HG02981 (cell line): ENCODE data around the gene LRSAM1.

ENCODE experiments used
- ATAC-seq: cut with Tn5 transposase; IDR thresholded peaks from one replicate; pipeline ENCODE4 v1.9.1; 2021; ENCODE audit warnings: mild to moderate bottlenecking, moderate library complexity; ENCODE audit not compliant: unreplicated experiment

Gene LRSAM1

DNA sequence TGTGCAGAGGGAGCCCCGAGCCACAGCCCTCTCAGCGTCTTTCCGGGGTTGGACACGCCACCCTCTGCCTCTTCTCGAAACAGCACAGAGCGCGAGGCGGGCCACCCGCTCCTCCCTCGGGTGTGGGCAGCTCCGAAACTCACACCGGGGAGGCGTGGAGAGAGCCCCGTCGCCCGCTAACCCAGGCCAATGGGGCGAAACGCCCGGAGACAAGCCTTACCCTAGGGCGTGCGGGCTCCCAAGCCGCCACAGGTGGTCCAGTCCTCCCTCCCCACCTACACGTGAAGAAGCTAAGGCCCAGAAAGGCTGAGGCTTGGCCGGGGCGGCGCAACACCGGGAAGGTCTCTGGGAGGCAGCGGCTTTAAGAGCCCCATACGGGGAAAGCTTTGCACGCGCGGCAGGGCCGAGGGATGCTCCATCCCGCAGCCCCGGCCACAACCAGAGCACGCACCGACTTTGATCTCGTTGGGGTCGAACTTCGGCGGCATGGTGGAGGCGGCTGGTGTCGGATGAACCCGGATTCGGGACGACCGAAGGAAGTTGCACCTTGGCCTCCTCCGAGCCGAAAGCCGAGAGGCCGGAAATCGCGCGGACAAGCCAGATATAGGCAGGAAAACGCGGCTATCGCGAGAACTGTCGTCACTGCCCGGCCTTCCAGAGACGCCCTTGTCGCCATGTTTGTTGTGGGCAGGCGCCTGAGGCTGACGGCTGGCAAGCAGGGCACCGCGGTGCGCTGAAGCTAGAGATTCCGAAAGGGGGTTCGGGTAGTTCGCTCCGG lies at the start of gene LRSAM1, which contains the start of gene RPL12:
Gene LRSAM1 (plus strand): TSS at position 681 of the 778 bp plus-strand sequence. CDS start 3,018 bp downstream, outside the sequence.
Gene RPL12 (minus strand): TSS at position 577 of the 778 bp plus-strand sequence. CDS start 89 bp downstream, at position 488.
- ATAC-seq: peak; percentile 55

DNA sequence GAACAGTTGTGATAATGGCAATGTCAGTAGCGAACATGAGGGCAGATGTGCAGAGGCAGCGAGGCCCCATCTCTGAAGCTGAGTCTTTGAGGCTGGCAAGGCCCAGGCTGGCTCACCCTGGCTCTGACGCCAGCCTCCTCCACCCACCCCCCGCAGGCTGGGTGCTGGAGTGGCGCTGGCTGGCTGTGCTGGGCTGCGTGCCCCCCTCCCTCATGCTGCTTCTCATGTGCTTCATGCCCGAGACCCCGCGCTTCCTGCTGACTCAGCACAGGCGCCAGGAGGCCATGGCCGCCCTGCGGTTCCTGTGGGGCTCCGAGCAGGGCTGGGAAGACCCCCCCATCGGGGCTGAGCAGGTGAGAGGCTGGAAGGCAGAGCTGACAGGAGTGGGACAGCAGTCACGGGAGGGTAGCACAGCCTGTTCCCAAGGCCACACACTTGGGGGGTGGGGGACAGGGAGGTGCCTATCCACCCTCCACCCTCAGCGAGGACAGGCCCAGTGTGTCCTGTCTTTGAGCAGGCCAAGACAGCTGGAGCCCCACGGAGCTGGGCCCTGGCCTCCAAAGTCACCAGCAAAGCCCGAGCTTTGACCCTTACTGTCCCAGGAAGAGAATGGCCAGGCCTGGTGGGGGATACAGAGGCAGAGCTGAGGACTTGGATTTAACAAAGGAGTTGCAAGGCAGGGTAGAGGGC lies 48.8 kb upstream of the LRSAM1 start:
- no peak for ATAC-seq

DNA sequence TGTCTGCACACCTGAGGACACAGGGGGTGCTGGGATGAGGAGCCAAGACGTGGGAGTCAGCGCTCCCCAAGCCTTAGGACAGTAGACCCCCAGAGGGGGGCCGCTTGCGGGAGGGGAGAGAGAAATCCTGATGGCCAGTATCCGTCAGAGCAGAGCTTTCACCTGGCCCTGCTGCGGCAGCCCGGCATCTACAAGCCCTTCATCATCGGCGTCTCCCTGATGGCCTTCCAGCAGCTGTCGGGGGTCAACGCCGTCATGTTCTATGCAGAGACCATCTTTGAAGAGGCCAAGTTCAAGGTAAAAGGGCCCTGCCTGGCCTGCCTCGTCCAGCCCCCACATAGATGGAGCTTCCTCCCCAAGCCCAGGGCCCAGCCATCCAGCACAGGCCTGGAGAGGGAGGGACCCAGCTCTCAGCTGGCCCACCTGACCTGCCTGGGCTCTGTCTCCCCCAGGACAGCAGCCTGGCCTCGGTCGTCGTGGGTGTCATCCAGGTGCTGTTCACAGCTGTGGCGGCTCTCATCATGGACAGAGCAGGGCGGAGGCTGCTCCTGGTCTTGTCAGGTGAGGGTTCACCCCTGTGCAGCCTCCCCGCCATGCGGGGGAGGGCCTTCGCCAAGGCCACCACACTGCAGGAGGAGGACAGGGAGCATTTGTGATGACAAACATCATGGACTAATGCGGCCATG lies 47.7 kb upstream of the LRSAM1 start:
- ATAC-seq: no peak

DNA sequence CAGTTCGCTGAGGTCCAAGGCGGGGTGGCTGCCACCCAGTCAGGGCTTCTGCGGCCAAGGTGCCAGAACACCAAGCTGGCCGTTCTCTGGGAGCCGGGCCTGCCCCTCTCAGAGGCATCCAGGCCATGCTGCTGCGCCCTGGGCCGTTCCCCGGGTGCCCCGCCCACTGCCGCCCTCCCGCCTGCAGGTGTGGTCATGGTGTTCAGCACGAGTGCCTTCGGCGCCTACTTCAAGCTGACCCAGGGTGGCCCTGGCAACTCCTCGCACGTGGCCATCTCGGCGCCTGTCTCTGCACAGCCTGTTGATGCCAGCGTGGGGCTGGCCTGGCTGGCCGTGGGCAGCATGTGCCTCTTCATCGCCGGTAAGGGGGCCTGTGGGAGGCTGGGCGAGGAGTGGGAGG lies 46.7 kb upstream of the LRSAM1 start:
- no peak for ATAC-seq

DNA sequence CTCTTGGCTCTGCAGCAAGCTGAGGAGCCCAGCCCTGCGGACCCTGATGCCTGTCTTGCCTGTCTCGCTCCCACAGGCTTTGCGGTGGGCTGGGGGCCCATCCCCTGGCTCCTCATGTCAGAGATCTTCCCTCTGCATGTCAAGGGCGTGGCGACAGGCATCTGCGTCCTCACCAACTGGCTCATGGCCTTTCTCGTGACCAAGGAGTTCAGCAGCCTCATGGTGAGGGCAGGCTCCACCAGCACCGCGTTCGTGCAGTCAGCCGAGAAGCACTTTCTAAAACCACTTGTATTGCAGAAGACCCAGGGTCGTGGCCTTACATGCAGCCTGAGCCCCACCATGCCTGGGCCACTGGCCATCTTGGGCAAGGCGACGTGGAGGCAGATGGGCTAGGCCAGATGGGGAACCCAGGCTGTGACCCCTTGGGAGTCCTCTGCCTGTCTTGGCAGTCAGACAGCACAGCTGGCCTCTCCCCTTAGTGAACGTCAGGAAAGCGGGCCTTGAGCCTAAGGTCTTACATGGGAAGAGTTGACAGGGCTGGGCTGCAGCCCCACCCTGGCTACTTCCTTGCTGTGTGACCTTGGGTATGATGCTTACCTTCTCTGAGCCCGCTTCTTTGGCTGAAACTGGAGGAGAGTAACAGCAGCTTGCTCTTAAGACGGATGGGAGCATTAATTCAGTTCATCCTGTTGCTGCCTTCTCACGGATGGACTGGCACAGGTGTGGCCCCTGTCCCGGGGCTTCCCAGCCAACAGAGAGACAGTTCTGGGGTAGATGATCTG lies 45.8 kb upstream of the LRSAM1 start:
- ATAC-seq: no peak

DNA sequence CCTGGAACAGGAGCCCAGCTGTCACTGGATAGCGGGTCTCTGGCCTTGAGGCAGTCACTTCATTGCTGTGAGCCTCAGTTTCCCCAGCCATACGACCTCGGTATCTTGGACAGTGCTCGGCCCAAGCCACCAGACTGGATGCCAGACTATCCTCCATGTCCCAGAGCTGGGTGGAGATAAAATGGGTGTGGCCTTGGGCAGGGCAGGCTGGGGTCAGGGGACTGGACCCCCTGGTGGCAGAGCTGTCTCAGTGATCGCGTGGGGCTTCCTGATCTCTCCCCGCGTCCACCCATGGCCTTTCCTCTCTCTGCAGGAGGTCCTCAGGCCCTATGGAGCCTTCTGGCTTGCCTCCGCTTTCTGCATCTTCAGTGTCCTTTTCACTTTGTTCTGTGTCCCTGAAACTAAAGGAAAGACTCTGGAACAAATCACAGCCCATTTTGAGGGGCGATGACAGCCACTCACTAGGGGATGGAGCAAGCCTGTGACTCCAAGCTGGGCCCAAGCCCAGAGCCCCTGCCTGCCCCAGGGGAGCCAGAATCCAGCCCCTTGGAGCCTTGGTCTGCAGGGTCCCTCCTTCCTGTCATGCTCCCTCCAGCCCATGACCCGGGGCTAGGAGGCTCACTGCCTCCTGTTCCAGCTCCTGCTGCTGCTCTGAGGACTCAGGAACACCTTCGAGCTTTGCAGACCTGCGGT lies 44.4 kb upstream of the LRSAM1 start:
- ATAC-seq: no peak

DNA sequence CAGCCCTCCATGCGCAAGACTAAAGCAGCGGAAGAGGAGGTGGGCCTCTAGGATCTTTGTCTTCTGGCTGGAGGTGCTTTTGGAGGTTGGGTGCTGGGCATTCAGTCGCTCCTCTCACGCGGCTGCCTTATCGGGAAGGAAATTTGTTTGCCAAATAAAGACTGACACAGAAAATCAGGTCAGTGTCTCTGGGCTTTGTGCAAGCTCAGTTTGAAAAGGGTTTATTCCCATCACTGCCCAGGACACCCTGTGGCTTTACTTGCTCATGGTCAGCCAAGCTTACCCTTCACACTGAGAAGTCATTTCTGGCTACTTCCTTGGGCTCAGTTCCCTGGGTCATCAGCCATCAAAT lies 43.8 kb upstream of the LRSAM1 start:
- no peak for ATAC-seq

DNA sequence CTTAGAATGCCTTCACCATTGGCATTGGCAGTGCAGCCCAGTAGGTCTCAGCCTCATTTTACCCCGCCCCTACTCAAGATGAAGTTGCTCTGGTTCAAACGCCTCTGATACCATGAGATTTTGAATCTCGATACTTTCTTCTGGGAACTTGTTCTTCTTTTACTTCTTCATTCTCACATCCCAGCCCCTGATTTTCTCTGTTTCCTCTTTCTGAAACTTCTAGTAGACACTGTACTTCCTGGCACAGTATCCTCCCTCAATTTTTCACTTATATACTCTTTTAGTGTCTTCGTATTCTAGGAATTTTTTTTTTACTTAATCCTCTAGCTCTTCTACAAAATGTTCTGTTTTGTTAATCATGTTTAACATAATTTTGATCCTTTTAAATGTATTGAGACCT lies 40.2 kb upstream of the LRSAM1 start:
- no peak for ATAC-seq

DNA sequence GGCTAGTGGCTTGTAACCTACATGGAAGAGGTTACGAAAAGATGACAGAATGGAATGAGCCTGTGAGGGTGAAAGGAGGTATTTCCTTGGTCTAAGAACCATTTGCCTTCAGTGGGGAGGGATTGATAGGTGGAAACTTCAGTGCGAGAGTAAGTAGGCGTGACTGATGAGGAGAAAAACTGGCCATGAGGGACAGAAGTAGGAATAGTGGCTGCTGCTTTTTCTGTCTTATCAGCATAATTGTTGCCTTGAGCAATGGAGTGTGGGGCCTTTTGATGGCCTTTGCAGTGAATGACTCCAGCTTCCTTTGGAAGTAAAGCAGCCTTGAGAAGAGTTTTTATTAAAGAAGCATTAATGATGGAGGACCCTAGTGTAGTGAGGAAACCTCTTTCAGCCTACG lies 36.2 kb upstream of the LRSAM1 start:
- ATAC-seq: no peak

DNA sequence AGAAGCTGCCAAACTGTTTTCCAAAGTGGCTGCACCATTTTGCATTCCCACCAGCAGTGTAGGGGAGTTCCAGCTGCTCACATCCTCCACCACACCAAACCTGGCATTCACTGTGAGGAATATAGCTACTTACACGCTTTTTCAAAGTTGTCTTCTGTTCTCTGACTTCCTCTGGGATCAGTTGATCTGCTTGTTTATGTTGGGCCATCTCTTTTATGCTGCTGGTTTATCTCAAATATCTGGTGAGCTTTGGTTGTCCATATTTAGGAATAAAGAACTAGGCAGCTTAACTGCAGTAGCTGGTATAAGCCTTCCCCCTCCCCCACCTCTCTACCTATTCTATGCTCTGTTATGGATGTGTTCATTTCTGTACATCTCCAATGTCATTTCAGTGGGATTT lies 35.7 kb upstream of the LRSAM1 start:
- no peak for ATAC-seq

DNA sequence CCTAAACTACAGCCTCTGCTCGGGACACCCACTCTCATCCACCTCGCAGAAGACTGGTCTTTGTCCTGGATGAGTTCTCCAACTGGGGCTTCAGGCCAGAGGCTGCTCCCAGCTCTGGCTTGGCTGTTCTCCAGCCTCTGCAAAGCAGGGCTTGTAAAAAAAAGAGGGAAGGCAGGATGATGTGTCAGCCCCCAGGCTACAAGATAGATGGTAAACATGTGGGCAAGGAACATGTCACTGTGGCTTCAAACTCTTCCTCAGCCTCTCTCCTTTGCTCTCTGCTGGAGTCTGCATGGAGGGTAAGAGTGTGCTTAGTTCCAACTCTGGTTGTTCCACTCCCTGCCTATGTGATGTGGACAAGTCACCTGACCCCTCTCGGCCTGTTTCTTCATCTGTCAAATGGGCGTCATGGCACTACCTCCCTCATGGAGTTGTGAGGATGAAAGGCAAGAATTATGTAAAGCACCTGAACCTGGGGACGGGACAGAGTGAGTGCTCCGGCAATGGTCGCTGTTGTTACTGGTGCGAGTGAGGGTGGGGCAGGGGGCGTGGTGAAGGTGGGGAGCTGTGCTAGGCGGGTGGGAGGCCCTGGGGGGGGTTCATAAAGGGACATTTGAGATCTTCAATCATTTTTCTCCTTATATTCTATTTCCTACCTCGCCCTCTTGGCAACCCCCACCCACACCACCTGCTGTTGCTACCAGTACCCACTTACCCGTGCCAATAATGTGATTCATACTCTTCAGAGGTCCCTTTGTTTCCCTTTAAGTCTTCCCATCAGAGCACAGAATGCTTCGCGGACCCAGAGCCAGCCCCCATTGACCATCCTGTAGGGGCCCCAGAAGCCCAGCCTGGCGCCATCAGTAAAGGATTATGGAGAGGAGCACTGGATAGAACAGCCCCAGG lies 33.9 kb upstream of the LRSAM1 start:
- no peak for ATAC-seq

DNA sequence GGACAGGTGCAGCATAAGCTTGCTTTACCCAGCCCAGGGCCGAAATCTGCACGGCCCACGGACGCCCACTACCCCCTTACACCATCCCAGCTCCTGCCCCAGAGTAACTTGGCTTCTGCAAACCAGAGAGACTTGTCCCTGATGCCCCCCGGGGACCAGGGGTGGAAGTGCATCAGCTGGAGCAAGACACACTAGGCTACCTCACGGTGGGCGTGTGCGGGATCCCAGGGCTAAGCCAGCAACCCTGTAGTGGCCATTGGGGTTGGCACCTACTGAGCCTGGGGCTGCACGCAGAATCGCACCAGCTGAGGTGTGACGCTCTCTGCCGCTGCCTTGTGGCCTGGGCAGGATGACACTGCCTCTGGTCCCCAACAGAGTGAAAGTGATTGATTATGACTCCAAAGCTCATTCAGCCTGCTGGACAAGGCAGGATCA lies 33.3 kb upstream of the LRSAM1 start:
- no peak for ATAC-seq

DNA sequence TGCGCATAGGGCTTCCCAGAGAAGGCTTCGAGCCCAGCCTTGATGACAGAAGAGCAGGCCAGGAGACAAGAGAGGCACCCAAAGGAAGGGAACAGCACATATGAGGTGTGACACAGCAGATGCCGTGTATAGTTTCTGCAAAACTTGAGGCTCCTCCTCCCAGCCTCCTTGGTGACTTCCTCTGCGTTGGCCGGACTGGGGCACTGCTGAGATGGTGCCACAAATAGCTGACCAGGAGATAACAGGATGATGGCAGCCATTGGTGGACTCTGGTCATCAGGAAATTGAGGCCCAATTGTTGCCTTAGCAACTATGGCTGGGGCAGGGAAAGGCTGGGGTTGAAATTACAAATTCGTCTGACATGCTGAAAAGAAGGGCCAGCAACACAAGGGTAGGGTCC lies 32.0 kb upstream of the LRSAM1 start:
- no peak for ATAC-seq

DNA sequence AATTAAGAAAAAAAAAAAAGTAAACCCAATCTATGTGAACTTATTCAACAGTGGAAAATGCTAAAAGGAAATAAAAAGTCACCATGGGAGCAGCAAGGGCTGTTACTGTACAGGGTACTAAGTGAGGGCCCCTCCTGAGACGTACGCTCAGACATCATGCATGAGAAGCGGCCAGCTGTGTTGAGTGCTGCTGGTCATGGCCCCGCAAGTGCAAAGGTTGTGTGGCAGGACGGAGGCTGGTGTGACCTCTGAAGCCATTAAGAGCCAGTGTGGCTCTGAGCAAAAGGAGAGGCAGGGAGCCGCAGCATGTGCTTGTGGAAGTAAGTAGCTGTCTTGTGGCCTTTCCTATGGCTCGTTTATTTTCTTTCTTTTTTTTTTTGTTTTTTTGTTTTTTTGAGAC lies 30.3 kb upstream of the LRSAM1 start:
- no peak for ATAC-seq

DNA sequence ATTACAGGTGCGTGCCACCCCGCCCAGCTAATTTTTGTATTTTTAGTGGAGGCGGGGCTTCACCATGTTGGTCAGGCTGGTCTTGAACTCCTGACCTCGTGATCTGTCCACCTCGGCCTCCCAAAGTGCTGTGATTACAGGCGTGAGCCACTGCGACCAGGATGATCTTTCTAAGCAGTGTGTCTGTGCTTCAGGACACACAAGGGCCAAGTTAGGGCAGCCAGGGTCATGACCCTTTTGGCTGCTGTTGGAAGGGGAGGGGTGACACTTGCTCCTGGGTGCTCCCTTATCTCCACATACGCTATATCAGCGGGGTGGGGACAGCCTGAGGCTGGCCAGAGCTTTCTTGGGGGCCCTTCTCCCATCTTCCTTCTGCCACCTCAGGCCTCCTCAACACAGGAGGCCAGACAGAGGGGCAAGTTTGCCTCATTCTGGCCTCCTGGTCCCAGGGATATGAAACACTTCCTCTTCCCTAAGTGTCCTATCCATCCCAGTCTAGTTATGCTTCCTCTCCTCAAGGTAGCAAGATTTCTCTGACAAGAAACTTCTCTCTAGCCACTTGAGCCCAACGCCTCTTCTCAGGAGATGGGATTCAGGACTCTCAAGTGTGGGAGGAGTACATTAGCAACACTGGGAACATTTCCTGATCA lies 29.1 kb upstream of the LRSAM1 start:
- ATAC-seq: no peak

DNA sequence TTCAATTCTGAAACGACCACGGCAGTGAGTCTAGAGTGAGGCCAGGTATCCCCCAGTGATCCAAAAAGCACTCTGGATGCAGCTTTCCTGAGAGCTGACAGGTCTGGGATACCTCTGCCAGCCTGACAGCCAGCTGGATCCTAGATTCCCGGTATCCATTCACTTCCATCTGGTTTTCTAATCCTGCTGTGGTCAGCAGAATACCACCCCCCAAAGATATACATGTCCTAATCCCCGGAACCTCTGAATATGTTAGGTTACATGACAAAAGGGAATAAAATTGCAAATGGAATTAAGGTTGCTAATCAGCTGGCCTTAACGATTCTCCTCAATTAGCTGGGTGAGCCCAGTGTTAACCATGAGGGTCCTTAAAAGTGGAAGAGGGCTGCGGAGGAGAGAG lies 28.5 kb upstream of the LRSAM1 start:
- ATAC-seq: no peak

DNA sequence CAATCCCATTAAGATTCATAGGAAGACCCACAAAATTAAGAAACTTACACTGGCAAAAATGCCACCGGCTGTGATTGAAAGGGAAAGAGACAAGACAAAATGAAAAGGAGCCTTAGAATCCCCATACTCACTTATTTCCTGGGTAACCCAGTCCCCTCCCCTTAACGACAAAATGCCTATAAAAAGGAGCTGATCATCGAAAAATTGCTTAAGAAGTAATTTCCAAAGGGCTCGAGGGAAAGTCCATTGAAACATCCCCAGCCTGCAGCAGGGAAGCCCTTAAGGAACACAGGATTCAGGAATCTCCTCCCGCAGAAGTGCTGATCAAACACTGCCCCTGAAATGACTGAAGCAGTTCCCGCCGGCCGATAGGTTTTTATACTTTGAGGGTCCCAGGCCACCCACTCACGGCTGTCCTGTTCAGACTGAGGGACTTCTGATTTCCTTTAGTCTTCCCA lies 27.8 kb upstream of the LRSAM1 start:
- ATAC-seq: no peak

DNA sequence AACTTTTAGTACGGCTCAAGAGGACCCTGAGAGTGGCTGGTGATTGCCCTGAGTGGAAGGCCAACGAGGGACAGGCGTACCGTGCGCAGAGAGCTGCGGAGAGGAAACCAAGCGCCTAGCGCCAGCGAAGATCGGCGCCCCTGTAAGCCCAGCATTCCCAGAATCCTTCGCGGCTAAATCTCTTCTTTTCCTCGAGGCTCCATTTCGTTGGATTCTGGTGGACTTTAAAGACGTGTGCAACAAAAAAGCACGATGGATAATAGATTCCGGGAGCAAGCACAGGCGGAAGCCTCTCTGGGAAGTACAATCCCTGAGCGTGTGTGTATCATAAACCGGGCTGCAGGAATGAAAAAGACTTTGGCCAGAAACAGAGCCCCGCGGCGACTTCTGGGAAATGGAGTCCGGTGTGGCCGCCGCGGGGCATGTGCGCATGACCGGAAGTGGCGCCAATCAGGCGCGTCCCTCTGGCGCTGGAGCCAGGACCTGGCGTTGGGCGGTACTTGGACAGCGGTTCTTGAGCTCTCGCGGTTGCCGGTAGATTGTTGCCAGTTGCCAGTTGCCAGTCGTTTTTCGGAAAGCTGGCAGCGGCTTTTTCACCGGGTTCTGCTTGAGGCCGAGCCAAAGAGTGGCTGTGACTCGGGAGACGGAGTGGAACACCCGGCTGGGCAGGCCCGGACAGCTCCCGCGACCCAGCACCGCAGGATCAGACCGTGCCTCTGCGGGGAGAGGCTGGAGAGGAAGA lies 27.2 kb upstream of the LRSAM1 start, which contains the start of gene ZNF79:
Gene ZNF79 (plus strand): TSS at position 449 of the 742 bp plus-strand sequence. CDS start 406 bp downstream, outside the sequence.
- peak; percentile 81 for ATAC-seq
